Measurements from ENCODE around the gene CCDC61.

The CCDC61 gene

GRCh38 chr19:46017095-46017429 is 21.8 kb downstream of the CCDC61 start:
- DNase-seq = no peak

- DNase-seq = no peak
These were observed 22.8 kb downstream of the CCDC61 start for GRCh38 chr19:46017874-46018675.

GRCh38 chr19:46018729-46019251 is 23.5 kb downstream of the CCDC61 start:
- DNase-seq = no peak

GRCh38 chr19:46019270-46019669 is 24.0 kb downstream of the CCDC61 start:
- DNase-seq = no peak

GRCh38 chr19:46020819-46021125 is 25.5 kb downstream of the CCDC61 start:
- DNase-seq = no peak

GRCh38 chr19:46021531-46022041 is 26.3 kb downstream of the CCDC61 start:
- DNase-seq = no peak

GRCh38 chr19:46022061-46022430 is 26.8 kb downstream of the CCDC61 start:
- no peak for DNase-seq

- DNase-seq = no peak
These were observed 27.4 kb downstream of the CCDC61 start, which contains the start of gene PGLYRP1 for GRCh38 chr19:46022431-46023310. TSS of gene PGLYRP1 (minus strand) at chr19:46023053. CDS start at chr19:46023021, 32 bp downstream.

GRCh38 chr19:46023311-46023779 is 28.1 kb downstream of the CCDC61 start:
- no peak for DNase-seq

- no peak for DNase-seq
These were observed 30.6 kb downstream of the CCDC61 start for GRCh38 chr19:46025835-46026234.

- no peak for DNase-seq
These were observed 35.7 kb downstream of the CCDC61 start for GRCh38 chr19:46030812-46031550.

GRCh38 chr19:46031781-46032596 is 36.7 kb downstream of the CCDC61 start:
- DNase-seq = no peak

- DNase-seq = no peak
These were observed 37.3 kb downstream of the CCDC61 start for GRCh38 chr19:46032597-46033025.

GRCh38 chr19:46033401-46033800 is 38.1 kb downstream of the CCDC61 start:
- DNase-seq = no peak

GRCh38 chr19:46035546-46035945 is 40.3 kb downstream of the CCDC61 start:
- no peak for DNase-seq

GRCh38 chr19:46035986-46036743 is 40.9 kb downstream of the CCDC61 start:
- DNase-seq = no peak

GRCh38 chr19:46036744-46037128 is 41.5 kb downstream of the CCDC61 start:
- no peak for DNase-seq

GRCh38 chr19:46040125-46040524 is 44.9 kb downstream of the CCDC61 start:
- no peak for DNase-seq

GRCh38 chr19:46040952-46041500 is 45.8 kb downstream of the CCDC61 start, which contains the start of gene IGFL4:
TSS of gene IGFL4 (minus strand) at chr19:46041002. CDS start at chr19:46040962, 40 bp downstream.
- no peak for DNase-seq

GRCh38 chr19:46042252-46042883 is 47.1 kb downstream of the CCDC61 start:
- no peak for DNase-seq

Data from activated CD4-positive, CD25-positive, alpha-beta regulatory T cell (primary cell).